A673 (cell line): ENCODE measurements around the gene N4BP2.

Experiments
- CTCF ChIP-seq: fragments of 300-800, 200-600 bp; sonication (generic); conservative IDR thresholded peaks from 2 replicates; pipeline ENCODE4 v1.5.1; 2017; ENCODE audit warnings: low read depth, mild to moderate bottlenecking, antibody characterized with exemption, low read length, moderate library complexity, mixed read lengths
- EZH2 ChIP-seq: fragments of 200-600 bp; sonication (generic); IDR thresholded peaks from 2 replicates; pipeline ENCODE4 v1.6.1; 2017; ENCODE audit warnings: borderline replicate concordance, low read depth, mild to moderate bottlenecking, mixed read lengths, antibody characterized with exemption, low read length; ENCODE audit not compliant: poor library complexity, severe bottlenecking

- TF ChIP-seq EZH2: no peak
- TF ChIP-seq CTCF: no peak
Measured at GRCh38 chr4:40168070-40168469, 111.4 kb downstream of the N4BP2 start.
